COLO668 (cell line): Measurements from ENCODE around the gene CNPY4.
A peak's percentile ranks its signal among the peaks of the same experiment; 100 is the strongest.

Source experiments
- DNase-seq: peaks from one replicate; lab custom pipeline; 2025; ENCODE audit not compliant: unreplicated experiment; lab: John Stamatoyannopoulos, UW

The CNPY4 gene

GRCh38 chr7:100091411-100092181, 27.8 kb upstream of the CNPY4 start:
- peak; percentile 30 for DNase-seq

- no peak for DNase-seq
Measured at GRCh38 chr7:100093054-100093453, 26.4 kb upstream of the CNPY4 start.

DNA sequence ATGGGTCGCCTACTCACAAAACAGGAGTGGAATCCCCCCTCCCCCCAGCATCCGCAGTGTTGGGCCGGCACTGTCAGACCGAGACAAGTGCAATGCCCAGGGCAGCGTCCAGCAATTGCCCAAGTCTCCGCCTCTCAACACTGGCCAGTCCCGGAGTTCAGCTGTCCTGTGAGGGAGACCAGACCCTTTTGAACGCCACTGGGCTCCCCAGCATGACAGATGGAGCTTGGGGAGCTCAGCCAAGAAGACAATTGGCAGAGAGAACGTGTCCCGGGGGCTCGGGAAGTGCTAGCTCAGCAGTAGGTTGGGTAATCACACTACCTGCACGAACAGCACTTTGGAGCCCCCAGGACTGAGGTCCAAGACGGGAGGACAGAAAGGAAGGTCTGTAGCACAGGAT, 25.9 kb upstream of the CNPY4 start:
- no peak for DNase-seq

- no peak for DNase-seq
Measured at GRCh38 chr7:100093925-100094486, 25.4 kb upstream of the CNPY4 start.

- DNase-seq = no peak
Measured at GRCh38 chr7:100095289-100095688, 24.1 kb upstream of the CNPY4 start.

GRCh38 chr7:100095704-100096103, 23.7 kb upstream of the CNPY4 start:
- no peak for DNase-seq

GRCh38 chr7:100098913-100099312, 20.5 kb upstream of the CNPY4 start:
- DNase-seq = no peak

- no peak for DNase-seq
Measured at GRCh38 chr7:100099452-100099851, 20.0 kb upstream of the CNPY4 start.

DNA sequence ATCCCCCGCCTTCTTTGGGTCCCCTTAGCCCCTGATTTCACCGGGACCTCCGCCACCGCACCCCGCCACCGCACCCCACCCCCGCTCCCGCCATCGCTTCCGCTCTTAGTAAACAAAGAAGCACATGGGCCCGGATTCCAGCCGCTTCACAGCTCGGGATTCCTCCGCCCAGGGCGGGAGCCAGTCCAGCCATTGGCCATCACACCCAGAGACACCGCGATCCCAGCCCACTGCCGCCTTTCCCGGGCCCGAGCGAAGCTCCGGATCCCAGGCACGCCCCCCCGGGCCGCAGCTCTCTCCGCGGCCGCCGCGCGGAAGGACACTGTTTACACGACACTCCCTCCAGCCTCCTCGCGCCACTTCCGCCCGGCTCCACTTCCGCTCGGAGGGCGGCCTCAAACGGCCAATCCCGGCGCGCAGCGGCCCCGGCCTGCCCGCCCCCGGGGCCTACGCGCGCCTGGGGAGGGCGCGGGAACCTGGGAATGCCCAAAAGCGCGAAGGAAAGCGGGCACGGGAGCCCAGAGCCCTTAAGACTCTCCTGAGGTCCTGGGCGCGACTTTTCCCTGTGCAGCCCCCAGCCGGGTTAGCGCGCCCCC, 18.9 kb upstream of the CNPY4 start:
- DNase-seq = peak; percentile 98

- DNase-seq = peak; percentile 99
Measured at GRCh38 chr7:100101016-100101862, 18.2 kb upstream of the CNPY4 start, which contains the start of the genes AP4M1 and MCM7. Gene AP4M1, plus strand, starts transcription at chr7:100101643. Its CDS starts 72 bp downstream, at chr7:100101715. Gene MCM7, minus strand, starts transcription at chr7:100101397. Its CDS starts 103 bp downstream, at chr7:100101294.

DNA sequence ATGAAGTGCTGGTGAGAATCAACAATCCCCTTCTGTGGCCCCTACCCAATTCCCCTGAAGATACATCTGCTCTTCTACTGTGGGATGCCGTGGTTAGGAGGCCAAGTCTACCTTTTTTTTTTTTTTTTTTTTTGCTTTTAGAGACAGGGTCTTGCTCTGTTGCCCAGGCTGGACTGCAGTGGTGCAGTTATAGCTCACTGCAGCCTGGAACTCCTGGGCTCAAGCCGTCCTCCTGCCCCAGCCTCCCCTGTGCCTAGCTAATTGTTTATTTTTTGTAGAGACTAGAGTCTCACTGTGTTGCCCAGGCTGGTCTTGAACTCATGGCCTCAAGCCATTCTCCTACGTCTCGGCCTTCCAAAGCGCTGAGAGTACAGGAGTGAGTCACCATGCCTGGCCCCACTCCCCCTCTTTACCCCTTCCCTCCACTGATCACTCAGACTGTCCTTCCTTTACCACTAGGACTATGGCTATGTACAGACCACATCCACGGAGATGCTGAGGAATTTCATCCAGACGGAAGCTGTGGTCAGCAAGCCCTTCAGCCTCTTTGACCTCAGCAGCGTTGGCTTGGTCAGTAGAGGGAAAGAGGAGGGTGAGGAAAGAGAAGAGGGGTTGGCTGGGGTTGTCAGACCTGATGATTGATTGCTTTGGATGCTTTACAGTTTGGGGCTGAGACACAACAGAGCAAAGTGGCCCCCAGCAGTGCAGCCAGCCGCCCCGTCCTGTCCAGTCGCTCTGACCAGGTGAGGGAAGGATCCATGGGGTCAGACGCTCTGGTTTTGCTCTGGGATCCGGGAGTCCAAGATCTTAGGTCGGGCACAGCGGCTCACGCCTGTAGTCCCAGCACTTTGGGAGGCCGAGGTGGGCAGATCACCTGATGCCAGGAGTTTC, 16.2 kb upstream of the CNPY4 start:
- no peak for DNase-seq

DNA sequence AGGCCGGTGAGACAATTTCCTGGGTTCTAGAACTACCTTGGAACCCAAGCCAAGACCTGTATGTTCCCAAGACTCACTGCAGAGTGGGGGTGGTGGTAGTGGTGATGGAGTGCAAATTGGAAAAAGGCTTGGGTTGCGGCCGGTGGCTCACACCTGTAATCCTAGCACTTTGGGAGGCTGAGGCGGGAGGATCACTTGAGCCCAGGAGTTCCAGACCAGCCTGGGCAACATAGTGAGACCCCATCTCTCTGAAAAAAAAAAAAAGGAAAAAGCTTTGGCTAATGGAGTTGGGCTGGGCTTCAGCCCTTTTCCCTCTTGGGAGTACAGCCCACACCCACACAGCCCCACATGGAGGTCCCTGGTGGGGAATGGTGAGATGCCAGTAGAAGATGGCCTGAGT, 13.9 kb upstream of the CNPY4 start:
- DNase-seq = no peak

- no peak for DNase-seq
Measured at GRCh38 chr7:100106633-100107032, 12.8 kb upstream of the CNPY4 start.

GRCh38 chr7:100107125-100107737, 12.2 kb upstream of the CNPY4 start:
- DNase-seq = no peak

GRCh38 chr7:100107890-100108289, 11.5 kb upstream of the CNPY4 start:
- DNase-seq = no peak

GRCh38 chr7:100109521-100110163, 9.8 kb upstream of the CNPY4 start:
- no peak for DNase-seq

DNA sequence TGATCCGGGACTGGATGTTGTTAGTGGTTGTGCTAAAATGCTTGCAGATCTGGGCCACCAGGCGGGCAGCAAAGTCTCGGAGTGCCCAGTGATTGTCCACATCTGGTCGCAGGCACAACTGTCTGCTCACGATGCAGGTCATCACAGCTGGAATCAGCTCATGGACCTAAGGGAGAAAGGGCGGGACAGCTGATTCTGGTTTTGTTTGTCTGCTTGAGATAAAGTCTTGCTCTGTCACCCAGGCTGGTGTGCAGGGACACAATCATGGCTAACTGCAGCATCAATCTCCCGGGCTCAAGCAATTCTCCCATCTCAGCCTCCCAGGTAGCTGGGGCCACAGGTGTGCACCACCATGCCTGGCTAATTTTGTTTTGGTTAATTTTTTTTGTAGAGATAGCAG, 8.3 kb upstream of the CNPY4 start:
- no peak for DNase-seq

DNA sequence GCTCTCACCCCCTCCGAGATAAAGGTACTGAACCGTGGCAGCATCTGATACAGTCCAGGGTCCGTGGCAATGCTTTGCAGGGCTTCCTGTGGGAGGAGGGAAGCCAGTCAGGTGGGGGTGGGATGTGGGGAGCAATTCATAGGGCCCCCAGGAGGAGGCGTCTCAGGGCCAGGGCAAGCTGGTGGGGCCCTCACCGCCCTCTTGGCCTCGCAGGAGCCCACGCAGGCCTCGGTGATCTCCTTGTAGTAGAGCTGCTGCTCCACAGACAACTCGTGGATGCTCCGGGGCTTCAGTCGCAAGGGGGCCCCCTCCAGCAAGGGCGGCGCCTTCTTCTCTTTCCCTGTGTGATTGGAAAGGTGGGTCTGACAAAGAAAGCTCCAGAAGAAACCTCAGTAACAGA, 7.5 kb upstream of the CNPY4 start:
- no peak for DNase-seq

- no peak for DNase-seq
Measured at GRCh38 chr7:100115026-100115425, 4.4 kb upstream of the CNPY4 start.
